LoVo (cell line): ENCODE results near the gene TPST1.

Experiments used
- DNase-seq: peaks from one replicate; pipeline ENCODE4 v3.0.0-alpha.2; 2016; ENCODE audit warnings: low spot score

Gene TPST1

GRCh38 chr7:66238773-66239466, 33.8 kb downstream of the TPST1 start:
- DNase-seq = no peak

DNA sequence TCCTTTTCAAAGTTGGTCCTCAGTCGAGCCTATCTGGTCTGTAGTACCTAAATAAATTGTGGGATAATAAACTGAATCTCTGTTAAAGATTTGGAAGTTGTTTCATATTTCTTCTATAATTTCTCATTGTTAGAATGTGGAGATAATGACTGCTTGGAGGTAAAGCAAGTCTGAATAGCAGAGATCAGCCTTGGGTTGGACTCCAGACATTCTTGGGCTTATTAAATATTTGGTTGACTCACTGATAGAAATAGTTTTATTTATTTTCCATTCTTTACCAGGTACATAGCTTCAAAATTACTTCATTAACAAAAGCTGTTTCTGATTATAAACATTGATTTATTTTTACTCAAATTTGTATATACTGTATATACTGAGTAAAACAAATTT, 34.3 kb downstream of the TPST1 start:
- no peak for DNase-seq

GRCh38 chr7:66245008-66245407, 39.9 kb downstream of the TPST1 start:
- DNase-seq = no peak

DNA sequence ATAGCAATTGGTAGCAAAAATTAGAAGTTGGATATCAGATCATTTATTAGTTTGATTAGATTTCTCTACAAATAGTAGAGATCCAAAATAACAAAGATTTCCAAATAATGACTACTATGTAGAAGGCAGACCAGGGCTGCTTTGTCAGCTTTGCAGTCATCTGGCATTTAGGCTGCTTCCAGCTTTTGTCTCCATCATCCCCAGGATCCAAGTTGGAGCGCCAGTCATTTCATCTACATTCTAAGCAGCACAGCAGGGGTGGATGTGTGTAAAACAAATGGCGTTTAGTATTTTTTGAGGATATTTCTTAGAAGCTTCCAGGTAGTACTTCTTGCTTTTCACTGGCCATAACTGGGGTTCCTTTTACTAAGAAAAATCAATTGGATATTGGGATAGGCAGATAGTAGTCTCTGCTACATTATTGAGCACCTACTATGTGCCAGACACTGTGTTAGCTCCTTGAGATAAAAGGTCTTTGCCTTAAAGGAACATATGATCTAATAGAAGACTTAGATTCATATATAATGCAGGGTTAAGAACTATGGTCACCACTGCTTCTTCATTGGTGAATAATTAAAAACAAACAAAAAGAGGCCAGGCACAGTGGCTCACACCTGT, 41.5 kb downstream of the TPST1 start:
- DNase-seq = no peak

DNA sequence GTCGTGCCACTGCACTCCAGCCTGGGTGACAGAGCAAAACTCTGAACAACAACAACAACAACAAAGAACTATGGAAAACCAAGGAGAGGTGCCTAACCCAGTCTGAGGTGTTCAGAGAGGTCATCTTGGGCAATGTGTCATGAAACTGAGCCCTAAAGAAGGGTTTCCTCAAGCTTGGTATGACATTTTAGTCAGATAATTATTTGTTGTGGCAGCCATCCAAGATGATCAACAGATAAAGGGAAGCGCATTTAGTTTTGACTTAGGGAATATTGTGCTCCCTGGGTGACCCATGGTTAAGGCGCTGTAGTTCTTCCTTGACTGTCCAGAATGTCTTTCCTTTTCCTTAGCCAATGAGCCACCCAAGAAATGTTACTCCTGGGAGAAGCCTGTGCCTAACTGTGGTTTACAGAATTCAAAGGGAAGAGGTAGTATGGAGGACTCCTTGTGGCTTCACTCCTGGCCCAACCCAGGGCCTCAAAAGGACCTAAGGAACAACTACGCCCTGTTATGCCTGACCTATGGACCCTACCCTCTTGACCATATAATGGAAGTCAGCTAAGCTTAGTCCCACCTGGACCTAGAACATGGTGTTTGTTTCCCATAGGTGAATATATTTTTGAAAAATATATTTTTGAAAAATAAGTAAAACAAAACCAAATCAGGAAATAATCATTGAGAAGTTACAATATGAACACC, 42.4 kb downstream of the TPST1 start:
- DNase-seq = peak; percentile 60

DNA sequence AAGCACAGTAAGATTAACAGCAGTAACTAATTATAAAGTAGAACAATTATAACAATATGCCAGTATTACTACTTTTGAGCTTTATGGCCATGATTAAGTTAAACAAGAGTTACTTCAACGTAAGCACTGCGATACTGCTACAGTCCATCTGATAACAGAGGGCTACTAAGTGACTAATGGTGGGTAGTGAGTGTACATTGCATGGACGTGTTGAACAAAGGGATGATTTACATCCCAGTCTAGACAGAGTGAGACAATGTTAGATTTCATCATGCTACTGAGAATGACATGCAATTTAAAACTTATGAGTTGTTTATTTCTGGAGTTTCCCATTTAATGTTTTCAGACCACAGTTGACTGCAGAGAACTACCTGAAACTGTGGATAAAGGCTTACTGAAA, 45.6 kb downstream of the TPST1 start:
- no peak for DNase-seq

- DNase-seq = no peak
These were observed 50.5 kb downstream of the TPST1 start for GRCh38 chr7:66255534-66256100.

DNA sequence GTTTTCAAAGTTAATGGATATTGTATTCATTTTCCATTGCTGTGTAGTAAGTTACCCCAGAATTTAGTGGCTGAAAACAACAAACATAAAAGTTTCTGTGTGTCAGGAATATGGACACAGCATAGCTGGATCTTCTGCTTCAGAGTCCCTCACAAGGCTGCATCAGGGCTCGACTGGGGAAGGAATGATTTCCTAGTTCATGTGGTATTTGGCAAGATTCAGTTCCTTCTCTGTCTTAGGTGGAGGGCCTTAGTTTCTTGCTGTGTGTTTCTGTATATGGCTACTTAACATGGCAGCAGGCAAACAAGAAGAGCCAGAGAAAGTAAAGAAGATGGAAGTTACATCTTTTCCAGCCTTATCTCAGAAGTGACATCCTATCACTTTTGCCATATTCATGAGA, 51.1 kb downstream of the TPST1 start:
- no peak for DNase-seq

DNA sequence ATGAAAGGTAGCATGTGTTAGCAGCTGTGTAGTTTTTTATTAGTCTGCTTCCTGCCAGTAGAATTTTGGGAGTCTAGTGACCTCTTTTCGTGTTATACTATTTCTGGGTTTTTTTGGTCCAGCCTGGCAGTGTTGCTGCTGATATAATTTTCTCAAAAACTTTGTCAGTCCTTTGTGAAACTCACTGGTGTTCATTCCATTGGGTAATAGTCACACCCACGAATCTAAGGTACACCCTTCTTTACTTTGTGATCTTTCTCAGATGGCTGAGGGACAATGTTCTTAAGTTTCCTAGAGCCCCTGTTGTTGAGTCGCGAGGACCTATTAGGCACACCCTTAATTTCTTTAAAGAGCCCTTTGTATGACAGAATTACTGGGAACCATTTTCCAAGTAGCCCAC, 52.3 kb downstream of the TPST1 start:
- peak; percentile 85 for DNase-seq

DNA sequence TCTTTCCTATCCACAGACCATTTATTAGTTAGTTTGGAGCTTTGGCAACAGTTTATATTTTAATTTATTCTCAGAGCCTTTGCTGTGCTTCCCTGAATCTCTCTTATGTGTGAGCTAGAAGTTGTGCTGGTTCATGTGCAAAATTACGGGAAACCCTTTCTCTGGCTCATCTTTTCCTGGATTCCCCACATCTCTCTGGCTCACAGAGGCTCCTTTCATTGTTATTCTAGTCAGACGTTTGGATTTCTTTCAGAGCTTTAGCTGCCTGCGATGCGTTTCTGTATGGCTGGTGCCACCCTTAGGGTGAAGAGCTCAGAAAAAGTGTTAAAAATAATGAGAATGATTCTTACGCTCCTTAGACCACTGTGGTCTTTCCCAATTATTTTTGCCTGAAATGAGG, 53.3 kb downstream of the TPST1 start:
- DNase-seq = no peak

- no peak for DNase-seq
These were observed 56.8 kb downstream of the TPST1 start for GRCh38 chr7:66261941-66262340.

DNA sequence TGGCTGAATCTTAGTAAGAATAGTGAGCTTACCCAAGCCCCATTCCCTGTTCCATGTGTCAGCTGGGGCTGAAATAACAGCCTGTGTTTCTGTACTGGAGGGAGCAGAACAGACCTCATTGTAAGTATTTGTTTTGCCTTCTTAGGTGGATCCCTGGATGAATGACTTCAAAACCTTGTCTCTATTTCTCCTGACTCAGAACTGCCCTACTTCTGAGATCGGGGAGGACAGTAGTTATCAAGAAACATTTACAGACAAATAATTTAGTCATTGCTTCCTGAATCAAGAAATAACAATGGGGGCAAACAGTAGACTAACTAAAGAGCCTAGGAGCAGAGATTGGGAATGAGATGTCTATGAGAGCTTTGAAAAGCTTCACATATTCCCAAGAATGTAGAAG, 58.8 kb downstream of the TPST1 start:
- DNase-seq = no peak

- no peak for DNase-seq
These were observed 60.4 kb downstream of the TPST1 start for GRCh38 chr7:66265566-66265965.

DNA sequence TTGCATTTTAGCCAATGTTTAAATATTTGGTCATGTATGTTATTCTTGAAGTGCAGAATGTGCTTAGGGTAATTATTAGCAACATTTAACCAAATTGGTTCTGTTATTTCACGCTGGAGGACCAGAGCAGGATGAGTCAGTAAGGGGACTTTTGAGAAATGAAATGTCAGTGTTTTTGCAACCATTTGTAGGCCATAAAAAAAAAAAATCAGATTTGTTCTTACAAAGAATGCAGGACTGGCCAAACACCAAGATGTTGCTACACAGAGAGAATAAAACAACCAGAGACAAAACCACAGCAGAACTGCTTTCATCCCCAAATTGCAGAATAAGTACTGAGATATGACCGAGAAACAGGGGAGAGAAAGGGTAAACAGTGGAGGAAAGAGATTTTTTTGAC, 62.1 kb downstream of the TPST1 start:
- no peak for DNase-seq

DNA sequence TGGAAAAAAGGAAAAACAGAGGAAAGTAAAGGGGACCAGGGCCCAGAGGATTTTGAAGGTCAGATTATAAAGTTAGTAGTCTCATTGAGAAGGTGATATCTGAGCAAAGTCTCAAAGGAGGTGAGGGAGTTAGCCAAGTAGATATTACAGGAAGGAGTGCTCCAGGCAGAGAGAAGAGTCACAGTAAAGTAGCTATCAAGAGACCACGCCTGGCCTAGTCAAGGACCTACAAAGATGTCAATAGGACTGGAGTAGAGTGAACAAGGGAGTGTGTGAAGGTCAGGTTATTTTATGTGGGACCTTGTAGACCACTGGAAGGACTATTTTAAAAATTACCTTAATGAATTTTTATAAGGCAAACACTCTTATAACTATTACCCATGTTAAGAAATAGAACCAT, 64.8 kb downstream of the TPST1 start:
- no peak for DNase-seq

DNA sequence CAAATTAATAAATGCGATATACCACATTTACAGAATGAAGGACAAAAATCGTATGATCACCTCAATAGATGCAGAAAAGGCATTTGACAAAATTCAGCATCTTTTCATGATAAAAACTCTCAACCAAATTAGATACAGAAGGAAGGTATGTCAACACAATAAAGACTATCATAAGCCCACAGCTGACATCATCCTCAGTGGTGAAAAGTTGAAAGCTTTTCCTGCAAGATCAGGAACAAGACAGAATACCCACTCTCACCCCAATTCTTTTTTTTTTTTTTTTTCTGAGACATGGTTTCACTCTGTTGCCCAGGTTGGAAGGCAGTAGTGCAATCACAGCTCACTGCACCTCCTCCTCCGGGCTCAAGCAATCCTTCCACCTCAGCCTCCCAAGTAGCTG, 67.2 kb downstream of the TPST1 start:
- DNase-seq = no peak

GRCh38 chr7:66276363-66276762, 71.2 kb downstream of the TPST1 start:
- DNase-seq = no peak

DNA sequence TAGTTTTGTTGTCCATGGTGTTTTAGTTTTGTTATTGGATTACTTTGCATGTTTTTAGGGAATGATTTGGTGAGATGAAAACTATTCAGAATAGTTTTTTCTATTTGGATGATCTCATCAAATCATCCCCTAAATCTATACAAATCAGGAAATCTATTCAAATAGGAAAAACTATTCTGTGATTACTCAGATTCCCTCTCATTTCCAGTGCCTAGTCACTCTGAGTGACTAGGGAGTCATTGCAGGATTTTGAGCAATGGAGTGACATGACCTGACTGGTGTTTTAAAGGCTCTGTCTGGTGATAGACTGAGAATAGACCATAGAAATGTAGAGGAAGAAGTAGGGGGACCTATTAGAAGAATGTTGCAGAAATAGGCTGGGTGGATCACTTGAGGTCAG, 72.4 kb downstream of the TPST1 start:
- DNase-seq = no peak

GRCh38 chr7:66279912-66280311, 74.8 kb downstream of the TPST1 start:
- no peak for DNase-seq

GRCh38 chr7:66281678-66282590, 76.8 kb downstream of the TPST1 start:
- peak; percentile 74 for DNase-seq

DNA sequence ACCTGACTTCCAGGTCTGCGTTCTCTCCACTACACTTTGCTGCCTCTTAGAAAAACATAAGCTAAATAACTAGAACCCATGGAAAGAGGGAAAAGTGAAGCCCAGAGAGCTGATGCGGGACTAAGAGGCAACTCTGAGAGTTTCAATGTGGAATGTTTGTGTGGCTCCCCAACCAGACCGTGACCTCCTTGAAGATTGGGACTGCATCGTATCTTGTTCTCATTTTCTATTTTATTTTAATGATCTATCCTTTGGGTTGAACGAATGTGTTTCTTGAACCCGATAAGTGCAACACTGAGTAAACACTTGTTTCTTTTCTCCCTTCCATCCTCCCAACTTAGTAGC, 77.4 kb downstream of the TPST1 start:
- DNase-seq = no peak
